ENCODE data around the gene SNN.

Gene SNN

GRCh38 chr16:11705311-11706025 lies 37.2 kb downstream of the SNN start:
- DNase-seq, result no peak

DNA sequence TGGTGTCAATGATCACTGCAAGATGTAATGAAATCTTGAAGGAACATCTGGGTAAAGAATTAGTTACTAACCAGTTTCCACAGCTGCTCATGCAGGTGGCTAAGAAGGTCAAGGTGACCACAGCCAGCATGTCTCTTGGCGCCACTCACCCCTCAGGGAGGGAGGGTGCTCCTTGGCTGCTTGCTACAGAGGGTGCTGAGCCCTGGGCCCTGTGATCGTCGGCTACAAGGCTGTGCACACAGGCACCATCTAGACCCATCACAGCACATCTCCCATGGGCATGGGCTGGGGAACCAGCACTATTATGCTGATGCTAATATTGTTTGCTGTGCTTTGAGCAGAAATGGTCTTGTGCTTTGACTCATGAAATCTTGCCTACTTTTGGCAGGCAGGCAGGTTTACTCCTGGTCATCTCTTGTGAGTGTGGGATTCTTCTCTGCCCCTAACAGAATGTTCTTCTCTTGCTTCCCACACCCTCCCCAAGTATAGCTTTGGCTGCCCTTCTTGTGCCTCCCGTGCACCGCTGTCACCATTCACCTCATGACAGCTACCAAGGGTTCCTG lies 38.0 kb downstream of the SNN start:
- DNase-seq, result no peak

- DNase-seq, result no peak
Measured at GRCh38 chr16:11707679-11708197, 39.5 kb downstream of the SNN start.

DNA sequence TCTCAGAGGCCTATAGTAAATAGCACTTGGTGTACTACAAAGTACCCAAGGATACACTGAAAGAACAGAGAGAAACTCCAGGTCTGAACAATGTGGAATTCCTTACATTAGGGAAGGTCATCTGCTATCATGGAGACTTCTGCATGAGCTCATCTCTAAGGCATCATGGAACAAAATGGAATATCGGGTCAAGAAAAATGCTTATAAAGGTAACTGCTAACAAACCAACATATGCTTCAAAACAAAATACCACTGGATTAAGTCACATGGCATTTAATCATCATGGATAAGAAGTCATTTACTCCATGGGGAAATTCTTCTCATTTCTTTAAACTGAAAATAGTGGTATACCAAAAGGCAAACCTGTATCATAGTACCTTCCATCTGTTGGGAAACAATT lies 40.2 kb downstream of the SNN start:
- no peak for DNase-seq

- DNase-seq, result no peak
Measured at GRCh38 chr16:11711662-11712061, 43.4 kb downstream of the SNN start.

DNA sequence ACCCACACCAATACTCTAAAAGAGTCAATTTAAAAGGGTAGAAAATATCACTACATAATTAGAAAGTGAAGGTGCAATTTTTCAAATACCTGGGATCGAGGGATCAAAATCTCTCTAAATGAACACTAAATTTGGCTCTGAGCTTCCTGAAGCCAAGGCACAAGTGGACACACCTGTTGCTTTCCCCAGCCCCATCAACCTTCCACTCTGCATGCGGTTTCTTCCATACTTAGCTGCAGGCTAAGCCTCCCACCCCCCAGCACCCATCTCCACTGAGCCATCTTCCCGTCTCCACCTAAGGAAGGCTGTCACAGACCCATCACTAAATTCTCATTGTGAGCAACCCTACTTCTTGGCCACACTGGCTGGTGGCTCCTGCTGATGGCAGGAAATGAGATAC lies 43.9 kb downstream of the SNN start:
- no peak for DNase-seq

GRCh38 chr16:11715246-11715947 lies 47.1 kb downstream of the SNN start:
- no peak for DNase-seq

GRCh38 chr16:11716336-11716735 lies 48.1 kb downstream of the SNN start:
- DNase-seq, result no peak

DNA sequence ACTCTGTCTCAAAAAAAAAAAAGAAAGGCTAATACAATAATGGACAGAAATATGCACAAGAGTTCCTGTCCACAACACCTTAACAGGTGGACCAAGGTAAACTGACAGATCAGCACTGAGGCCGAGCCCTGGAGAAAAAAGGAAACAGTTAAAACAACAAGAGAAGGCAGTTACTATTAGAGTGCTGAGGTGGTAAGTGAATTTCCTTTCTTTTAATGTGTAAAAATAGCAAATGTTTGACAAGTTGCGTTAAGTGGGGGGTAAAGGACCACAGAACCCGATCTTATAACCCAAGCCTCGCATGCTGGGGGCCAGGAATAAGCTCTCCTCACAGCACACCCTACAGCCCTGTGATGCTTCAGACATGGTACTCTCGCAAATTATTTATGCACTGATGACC lies 49.6 kb downstream of the SNN start:
- no peak for DNase-seq

- no peak for DNase-seq
Measured at GRCh38 chr16:11719171-11719570, 50.9 kb downstream of the SNN start.

- no peak for DNase-seq
Measured at GRCh38 chr16:11719762-11720161, 51.5 kb downstream of the SNN start.

DNA sequence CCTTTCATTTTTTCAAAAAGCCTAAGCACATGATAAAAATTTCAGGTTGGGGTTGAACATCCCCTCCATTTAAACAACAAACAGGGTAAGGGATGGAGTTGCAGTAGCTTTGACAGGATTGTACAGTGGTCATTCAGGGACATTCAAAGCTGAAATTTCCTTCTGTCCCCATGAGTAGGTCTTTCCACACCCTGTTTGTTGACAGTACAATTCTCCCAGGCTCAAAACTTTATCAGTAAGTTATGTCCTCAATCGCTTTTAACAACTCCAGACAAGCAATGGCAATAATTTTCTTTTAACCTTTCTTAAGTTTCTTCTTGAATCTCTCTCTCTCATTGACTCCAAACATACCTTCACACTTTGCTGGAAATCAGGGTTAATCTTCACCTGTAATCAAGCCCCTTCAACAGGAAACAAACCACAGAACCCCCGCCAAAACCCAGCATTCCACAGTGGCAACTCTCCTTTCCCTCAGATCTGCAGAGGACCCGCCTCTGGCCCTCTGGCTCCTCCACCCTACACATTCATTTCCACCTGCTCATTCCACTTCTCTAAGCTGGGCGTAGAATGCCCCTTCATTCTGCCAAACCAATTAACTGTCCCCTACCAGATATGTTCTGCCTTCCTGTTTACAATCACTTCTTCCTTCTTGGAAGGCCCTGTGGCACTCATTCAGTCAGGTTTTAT lies 53.7 kb downstream of the SNN start:
- DNase-seq, result no peak

GRCh38 chr16:11722468-11722808 lies 54.2 kb downstream of the SNN start:
- no peak for DNase-seq

DNA sequence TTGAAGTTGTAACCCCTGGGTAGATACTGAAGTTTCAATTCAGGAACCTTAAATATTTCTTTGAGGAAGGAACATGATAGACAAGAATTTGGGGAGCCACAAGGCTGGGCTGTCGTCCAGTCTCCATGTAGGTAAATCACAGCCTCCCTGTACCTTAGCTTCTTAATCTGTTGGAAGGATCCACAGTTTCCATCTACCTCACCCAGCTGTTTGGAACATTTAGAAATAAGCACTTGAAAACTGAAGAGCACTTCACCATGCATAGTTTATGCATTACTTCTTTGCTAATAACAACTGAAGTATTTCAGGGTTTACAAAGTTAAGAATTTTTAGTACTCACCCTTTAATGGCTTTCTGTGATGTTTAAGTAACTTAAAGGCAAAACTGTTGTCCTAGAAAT lies 57.2 kb downstream of the SNN start:
- no peak for DNase-seq

DNA sequence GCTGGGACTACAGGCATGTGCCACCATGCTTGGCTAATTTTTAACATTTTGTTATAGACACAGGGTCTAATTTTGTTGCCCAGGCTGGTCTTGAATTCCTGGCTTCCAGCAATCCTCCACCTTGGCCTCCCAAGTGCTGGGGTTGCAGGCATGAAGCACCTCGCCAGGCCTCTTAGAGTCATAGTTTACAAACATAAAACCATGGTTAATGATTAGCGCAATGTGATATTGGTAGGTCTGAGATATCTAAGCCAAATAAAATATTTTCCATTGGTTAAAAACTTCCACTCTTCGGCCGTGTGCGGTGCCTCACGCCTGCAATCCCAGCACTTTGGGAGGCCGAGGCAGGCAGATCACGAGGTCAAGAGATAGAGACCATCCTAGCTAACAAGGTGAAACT lies 57.8 kb downstream of the SNN start:
- no peak for DNase-seq

DNA sequence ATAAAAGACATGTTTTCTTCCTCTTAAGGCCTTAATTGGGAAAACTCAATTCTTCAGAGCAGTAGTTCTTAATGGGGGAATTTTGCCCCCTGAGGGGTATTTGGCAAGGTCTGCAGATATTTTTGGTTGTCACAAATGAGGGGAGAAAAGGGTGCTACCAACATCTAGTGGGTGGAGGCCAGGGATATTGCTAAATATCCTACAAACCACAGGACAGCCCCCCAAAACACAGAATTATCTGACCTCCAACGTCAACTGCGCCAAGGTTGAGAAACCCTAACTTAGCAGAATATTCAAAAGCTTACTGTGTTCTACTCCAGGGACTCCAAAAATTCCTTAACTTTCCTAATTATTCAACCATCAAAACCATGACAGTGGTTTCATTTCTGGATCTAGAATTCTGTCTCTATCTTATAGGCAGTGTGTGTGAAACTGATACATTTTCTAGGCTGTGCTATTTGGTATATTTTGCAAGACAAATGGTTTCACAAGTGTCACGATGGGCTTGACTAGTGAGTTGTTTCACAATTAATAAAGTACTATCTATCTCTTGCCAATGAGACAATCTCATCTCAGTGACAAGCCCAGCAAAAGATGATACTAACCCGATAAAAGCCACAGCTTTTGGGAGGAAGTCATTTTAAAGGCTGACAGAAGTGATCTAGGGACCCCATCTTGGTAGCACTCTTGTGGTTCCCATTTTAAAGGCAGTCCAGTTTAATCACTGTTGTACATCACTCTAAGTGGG lies 59.7 kb downstream of the SNN start:
- DNase-seq, result no peak

All from Kasumi-1 (cell line).